ENCODE results near the gene ATG9A.

ATG9A gene

GRCh38 chr2:219252900-219253752, 23.7 kb upstream of the ATG9A start, which contains the start of gene TUBA4B:
Gene TUBA4B (plus strand): TSS chr2:219253243. CDS start chr2:219253408, 165 bp downstream.
- H3K4me1 ChIP-seq = peaks cover 30% of the 10 kb centered on the region
- H3K4me3 ChIP-seq (ENCODE audit: low read depth, low read length) = peak within 1 kb of the TSS; percentile 73
- H3K9ac ChIP-seq = peak within 1 kb of the TSS; percentile 8
- peaks cover 2% of the 10 kb centered on the region for H3K79me2 ChIP-seq
- no peak for TF ChIP-seq CTCF (IDR thresholded peaks at IDR 0.05)
- H2AFZ ChIP-seq = peak within 1 kb of the TSS; percentile 72
- peak within 1 kb of the TSS; percentile 97 for H3K4me2 ChIP-seq (ENCODE audit: low read length)
- H3K27ac ChIP-seq = peak within 1 kb of the TSS; percentile 75
- no peaks in the 10 kb centered on the region for H3K27me3 ChIP-seq (ENCODE audit: control insufficient read depth, insufficient read depth, low read length)
- H3K9me3 ChIP-seq (ENCODE audit: control insufficient read depth, low read length) = no peaks in the 10 kb centered on the region
- no peaks in the 10 kb centered on the region for H3K36me3 ChIP-seq (ENCODE audit: control insufficient read depth, insufficient read depth, low read length)

DNA sequence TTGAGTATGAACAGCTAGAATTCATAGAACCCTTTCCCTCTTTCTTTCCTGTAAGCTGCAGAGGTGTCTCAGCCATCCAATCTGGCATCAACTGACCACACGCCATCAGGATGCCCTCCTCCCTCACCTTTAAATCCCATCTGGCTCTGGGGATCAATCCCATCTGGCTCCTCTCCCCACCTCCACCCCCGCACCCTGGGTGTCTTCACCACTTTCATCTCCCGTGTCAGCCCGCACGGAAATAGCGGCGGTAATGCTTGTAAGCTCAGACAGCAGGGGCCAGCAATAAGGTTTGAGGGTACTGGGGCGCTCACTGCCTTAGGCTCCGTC, 23.1 kb upstream of the ATG9A start:
- peak overlapping the region; percentile 73 for H3K4me3 ChIP-seq (ENCODE audit: low read depth, low read length)
- TF ChIP-seq CTCF (IDR thresholded peaks at IDR 0.05) = no peak
- no peaks in the 10 kb centered on the region for H3K36me3 ChIP-seq (ENCODE audit: control insufficient read depth, insufficient read depth, low read length)
- no peaks in the 10 kb centered on the region for H3K9me3 ChIP-seq (ENCODE audit: control insufficient read depth, low read length)
- H2AFZ ChIP-seq = peak overlapping the region; percentile 72
- H3K9ac ChIP-seq = no peak overlapping the region
- H3K79me2 ChIP-seq = peaks cover 2% of the 10 kb centered on the region
- H3K27ac ChIP-seq = peak overlapping the region; percentile 75
- no peaks in the 10 kb centered on the region for H3K27me3 ChIP-seq (ENCODE audit: control insufficient read depth, insufficient read depth, low read length)
- H3K4me1 ChIP-seq = peaks cover 30% of the 10 kb centered on the region
- peak overlapping the region; percentile 97 for H3K4me2 ChIP-seq (ENCODE audit: low read length)

DNA sequence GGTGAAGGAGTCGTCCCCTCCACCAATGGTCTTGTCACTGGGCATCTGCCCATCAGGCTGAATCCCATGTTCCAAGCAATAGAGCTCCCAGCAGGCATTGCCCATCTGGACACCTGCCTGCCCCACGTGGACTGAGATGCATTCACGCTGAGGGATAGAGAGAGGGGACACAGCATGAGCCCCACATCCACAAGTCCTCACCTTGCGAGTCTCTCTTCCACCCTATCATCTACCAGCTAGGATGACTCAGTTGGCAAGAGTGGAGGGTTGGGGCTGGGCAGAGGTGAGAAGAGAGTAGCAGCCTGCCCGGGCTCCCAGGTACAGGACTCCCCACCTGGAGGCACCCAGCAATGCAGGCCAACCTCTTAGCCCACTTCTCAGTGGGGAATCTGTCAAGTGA, 22.6 kb upstream of the ATG9A start:
- Histone ChIP-seq H3K4me3 (ENCODE audit: low read depth, low read length) (no peak overlapping the region), H3K4me2 (ENCODE audit: low read length) (no peak overlapping the region), H3K9me3 (ENCODE audit: control insufficient read depth, low read length) (no peaks in the 10 kb centered on the region), H3K27ac (peak overlapping the region; percentile 75), H2AFZ (no peak overlapping the region), H3K4me1 (peaks cover 30% of the 10 kb centered on the region), H3K27me3 (ENCODE audit: control insufficient read depth, insufficient read depth, low read length) (no peaks in the 10 kb centered on the region), H3K79me2 (peaks cover 2% of the 10 kb centered on the region), H3K36me3 (ENCODE audit: control insufficient read depth, insufficient read depth, low read length) (no peaks in the 10 kb centered on the region), H3K9ac (no peak overlapping the region)
- no peak for TF ChIP-seq CTCF (IDR thresholded peaks at IDR 0.05)

GRCh38 chr2:219251656-219252055, 22.2 kb upstream of the ATG9A start:
- Histone ChIP-seq H3K4me3 (ENCODE audit: low read depth, low read length) (no peak overlapping the region), H3K79me2 (peaks cover 2% of the 10 kb centered on the region), H3K27ac (no peak overlapping the region), H3K4me1 (peaks cover 30% of the 10 kb centered on the region), H3K4me2 (ENCODE audit: low read length) (no peak overlapping the region), H3K9ac (no peak overlapping the region), H3K9me3 (ENCODE audit: control insufficient read depth, low read length) (no peaks in the 10 kb centered on the region), H3K27me3 (ENCODE audit: control insufficient read depth, insufficient read depth, low read length) (no peaks in the 10 kb centered on the region), H2AFZ (no peak overlapping the region), H3K36me3 (ENCODE audit: control insufficient read depth, insufficient read depth, low read length) (no peaks in the 10 kb centered on the region)
- no peak for TF ChIP-seq CTCF (IDR thresholded peaks at IDR 0.05)
